ENCODE data around the gene CDH3. TPM values are rescaled to one million over a fixed set of nuclear protein-coding genes. Genes with fewer than 3 reads are reported as not detected.

Gene CDH3
- total and polyA plus RNA-seq, 2 of the 13 experiments (the other 11 are each of a cell fraction or from before 2014, with no cell fraction given): 0.11 TPM; not detected in 1

DNA sequence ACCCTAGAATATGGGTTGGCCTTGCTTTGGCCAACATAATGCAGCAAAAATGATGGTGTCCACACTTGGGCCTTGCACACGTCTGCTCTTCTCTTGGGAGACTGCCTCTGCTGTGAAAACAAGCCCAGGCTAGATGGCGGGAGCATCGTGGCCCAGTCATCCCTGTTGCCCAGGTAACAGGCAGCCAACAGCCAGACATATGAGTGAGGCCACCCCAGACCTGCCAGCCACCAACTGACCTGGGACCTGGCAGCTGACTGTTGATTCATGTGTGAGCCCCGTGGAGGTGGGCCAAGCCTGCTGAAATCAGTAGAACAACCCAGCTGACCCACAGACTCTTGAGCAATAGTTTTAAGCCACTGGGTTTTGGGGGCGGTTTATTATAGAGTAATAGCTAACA is 39.4 kb upstream of the CDH3 start:
- TF ChIP-seq ZNF260 (CRISPR knock-in tag; IDR thresholded peaks at IDR 0.05; ENCODE audit: borderline replicate concordance, low read depth): no peak
- TF ChIP-seq RBFOX2 (IDR thresholded peaks at IDR 0.05; ENCODE audit: low read depth, low read length): no peak
- TF ChIP-seq HMG20B (CRISPR knock-in tag; conservative IDR thresholded peaks at IDR 0.05): no peak
- no peak for TF ChIP-seq ZNF292 (CRISPR knock-in tag; IDR thresholded peaks at IDR 0.05; ENCODE audit: borderline replicate concordance, low read depth)
- TF ChIP-seq PAWR (CRISPR knock-in tag; IDR thresholded peaks at IDR 0.05; ENCODE audit: borderline replicate concordance): no peak
- no peak for TF ChIP-seq ARNTL (CRISPR knock-in tag; IDR thresholded peaks at IDR 0.05)
- TF ChIP-seq CEBPB (IDR thresholded peaks at IDR 0.05; ENCODE audit: borderline replicate concordance, low read depth, low read length): peak; percentile 21; the same call in 1 of the 2 replicates
- Histone ChIP-seq H3K27ac (ENCODE audit: extremely low read length, insufficient read depth, low read length) (no peak overlapping the region), H3K36me3 (replicated peaks in 1 of 2; ENCODE audit: control insufficient read depth in 1 of 2, insufficient read depth in 2 of 2, low read length in 2 of 2) (no peaks in the 10 kb centered on the region), H3K4me3 (replicated peaks in 1 of 3; ENCODE audit: insufficient read depth in 1 of 3, low read depth in 2 of 3, low read length in 3 of 3) (no peak overlapping the region), H3K79me2 (ENCODE audit: insufficient read depth, low read length) (no peaks in the 10 kb centered on the region), H3K4me2 (ENCODE audit: low read depth, low read length) (no peak overlapping the region), H3K27me3 (ENCODE audit: control insufficient read depth in 1 of 2, insufficient read depth in 2 of 2, low read length in 2 of 2) (no peaks in the 10 kb centered on the region), H3K4me1 (ENCODE audit: insufficient read depth, low read length) (no peaks in the 10 kb centered on the region), H3K9me3 (ENCODE audit: low read length) (no peaks in the 10 kb centered on the region), H3K9ac (ENCODE audit: insufficient read depth, low read depth, low read length) (no peak overlapping the region), H4K20me1 (ENCODE audit: insufficient read depth, low read length) (no peaks in the 10 kb centered on the region), H2AFZ (ENCODE audit: low read length) (no peak overlapping the region)
- FAIRE-seq (no peak), DNase-seq (ENCODE audit: low spot score) (no peak), ATAC-seq (peak; percentile 42)
- ChIA-PET CTCF (ENCODE audit: low intra/inter-chr PET ratio, low total read pairs) (no interaction called here), POLR2A (no interaction called here)
- in situ Hi-C loops (cut with HindIII; ENCODE audit: extremely low pct_ligation_motif_present, low pct_unique_long_range_greater_than_20kb): no loop called here
- no TSS peak for BruUV-seq (replicated peaks)
- 31% methylated on average over 5 of the region's 5 CpGs for WGBS (ENCODE audit: low lambda C conversion rate)
- intact Hi-C loops (cut with micrococcal nuclease; ENCODE audit: unreplicated experiment): no loop called here

DNA sequence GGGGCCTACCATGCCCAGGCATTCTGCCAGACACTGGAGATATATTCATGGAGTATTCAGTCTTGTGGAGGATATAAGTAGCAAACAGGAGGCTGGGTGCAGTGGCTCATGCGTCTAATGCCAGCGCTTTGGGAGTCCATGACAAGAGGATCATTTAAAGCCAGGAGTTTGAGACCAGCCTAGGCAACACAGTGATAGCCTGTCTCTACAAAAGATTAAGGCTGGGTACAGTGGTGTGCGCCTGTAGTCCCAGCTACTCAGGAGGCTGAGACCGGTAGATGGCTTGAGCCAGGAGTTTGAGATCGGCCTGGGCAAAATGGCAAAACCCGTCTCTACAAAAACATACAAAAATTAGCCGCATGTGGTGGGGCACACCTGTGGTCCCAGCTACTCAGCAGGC is 37.7 kb upstream of the CDH3 start:
- H3K27me3 ChIP-seq (ENCODE audit: control insufficient read depth in 1 of 2, insufficient read depth in 2 of 2, low read length in 2 of 2): no peaks in the 10 kb centered on the region
- FAIRE-seq (no peak), ATAC-seq (no peak), DNase-seq (ENCODE audit: low spot score) (no peak)
- H2AFZ ChIP-seq (ENCODE audit: low read length): no peak overlapping the region
- ChIA-PET CTCF (ENCODE audit: low intra/inter-chr PET ratio, low total read pairs) (no interaction called here), POLR2A (no interaction called here)
- WGBS (ENCODE audit: low lambda C conversion rate): 82% methylated on average over 7 of the region's 7 CpGs
- no peaks in the 10 kb centered on the region for H3K9me3 ChIP-seq (ENCODE audit: low read length)
- in situ Hi-C loops (cut with HindIII; ENCODE audit: extremely low pct_ligation_motif_present, low pct_unique_long_range_greater_than_20kb) (no loop called here), intact Hi-C loops (cut with micrococcal nuclease; ENCODE audit: unreplicated experiment) (no loop called here)
- H3K27ac ChIP-seq (ENCODE audit: extremely low read length, insufficient read depth, low read length): no peak overlapping the region
- no peaks in the 10 kb centered on the region for H3K4me1 ChIP-seq (ENCODE audit: insufficient read depth, low read length)
- H3K79me2 ChIP-seq (ENCODE audit: insufficient read depth, low read length): no peaks in the 10 kb centered on the region
- H3K4me3 ChIP-seq (replicated peaks in 1 of 3; ENCODE audit: insufficient read depth in 1 of 3, low read depth in 2 of 3, low read length in 3 of 3): no peak overlapping the region
- H4K20me1 ChIP-seq (ENCODE audit: insufficient read depth, low read length): no peaks in the 10 kb centered on the region
- no peak overlapping the region for H3K4me2 ChIP-seq (ENCODE audit: low read depth, low read length)
- no peak overlapping the region for H3K9ac ChIP-seq (ENCODE audit: insufficient read depth, low read depth, low read length)
- no peaks in the 10 kb centered on the region for H3K36me3 ChIP-seq (replicated peaks in 1 of 2; ENCODE audit: control insufficient read depth in 1 of 2, insufficient read depth in 2 of 2, low read length in 2 of 2)
- no TSS peak for BruUV-seq (replicated peaks)
- no peak for TF ChIP-seq CBX5 (CRISPR knock-in tag; IDR thresholded peaks at IDR 0.05; ENCODE audit: borderline replicate concordance)
- no peak for TF ChIP-seq MLLT10 (CRISPR knock-in tag; IDR thresholded peaks at IDR 0.05)
- no peak for TF ChIP-seq ZNF546 (CRISPR knock-in tag; conservative IDR thresholded peaks at IDR 0.05)
- TF ChIP-seq ZNF550 (CRISPR knock-in tag; IDR thresholded peaks at IDR 0.05; ENCODE audit: borderline replicate concordance): no peak
- TF ChIP-seq NONO (IDR thresholded peaks at IDR 0.05): no peak
- TF ChIP-seq NONO (CRISPR knock-in tag; conservative IDR thresholded peaks at IDR 0.05): no peak
- TF ChIP-seq, protein P1, sequence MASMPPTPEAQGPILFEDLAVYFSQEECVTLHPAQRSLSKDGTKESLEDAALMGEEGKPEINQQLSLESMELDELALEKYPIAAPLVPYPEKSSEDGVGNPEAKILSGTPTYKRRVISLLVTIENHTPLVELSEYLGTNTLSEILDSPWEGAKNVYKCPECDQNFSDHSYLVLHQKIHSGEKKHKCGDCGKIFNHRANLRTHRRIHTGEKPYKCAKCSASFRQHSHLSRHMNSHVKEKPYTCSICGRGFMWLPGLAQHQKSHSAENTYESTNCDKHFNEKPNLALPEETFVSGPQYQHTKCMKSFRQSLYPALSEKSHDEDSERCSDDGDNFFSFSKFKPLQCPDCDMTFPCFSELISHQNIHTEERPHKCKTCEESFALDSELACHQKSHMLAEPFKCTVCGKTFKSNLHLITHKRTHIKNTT (CRISPR knock-in tag; IDR thresholded peaks at IDR 0.05): no peak
- no peak for TF ChIP-seq ZNF224 (CRISPR knock-in tag; IDR thresholded peaks at IDR 0.05)
- TF ChIP-seq, protein P2, sequence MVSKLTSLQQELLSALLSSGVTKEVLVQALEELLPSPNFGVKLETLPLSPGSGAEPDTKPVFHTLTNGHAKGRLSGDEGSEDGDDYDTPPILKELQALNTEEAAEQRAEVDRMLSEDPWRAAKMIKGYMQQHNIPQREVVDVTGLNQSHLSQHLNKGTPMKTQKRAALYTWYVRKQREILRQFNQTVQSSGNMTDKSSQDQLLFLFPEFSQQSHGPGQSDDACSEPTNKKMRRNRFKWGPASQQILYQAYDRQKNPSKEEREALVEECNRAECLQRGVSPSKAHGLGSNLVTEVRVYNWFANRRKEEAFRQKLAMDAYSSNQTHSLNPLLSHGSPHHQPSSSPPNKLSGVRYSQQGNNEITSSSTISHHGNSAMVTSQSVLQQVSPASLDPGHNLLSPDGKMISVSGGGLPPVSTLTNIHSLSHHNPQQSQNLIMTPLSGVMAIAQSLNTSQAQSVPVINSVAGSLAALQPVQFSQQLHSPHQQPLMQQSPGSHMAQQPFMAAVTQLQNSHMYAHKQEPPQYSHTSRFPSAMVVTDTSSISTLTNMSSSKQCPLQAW (CRISPR knock-in tag; IDR thresholded peaks at IDR 0.05): no peak
- no peak for TF ChIP-seq ZNF343 (CRISPR knock-in tag; IDR thresholded peaks at IDR 0.05)
- no peak for TF ChIP-seq HNRNPUL1 (IDR thresholded peaks at IDR 0.05; ENCODE audit: low read depth, low read length)
- no peak for TF ChIP-seq ZMAT3 (CRISPR knock-in tag; conservative IDR thresholded peaks at IDR 0.05)
